Measurements from ENCODE around the gene JAKMIP1. TPM values are rescaled to one million over a fixed set of nuclear protein-coding genes. Genes with fewer than 3 reads are reported as not detected.

Gene JAKMIP1
- polyA plus RNA-seq, 1 donor from 2014 or later, result 15.3 TPM

DNA sequence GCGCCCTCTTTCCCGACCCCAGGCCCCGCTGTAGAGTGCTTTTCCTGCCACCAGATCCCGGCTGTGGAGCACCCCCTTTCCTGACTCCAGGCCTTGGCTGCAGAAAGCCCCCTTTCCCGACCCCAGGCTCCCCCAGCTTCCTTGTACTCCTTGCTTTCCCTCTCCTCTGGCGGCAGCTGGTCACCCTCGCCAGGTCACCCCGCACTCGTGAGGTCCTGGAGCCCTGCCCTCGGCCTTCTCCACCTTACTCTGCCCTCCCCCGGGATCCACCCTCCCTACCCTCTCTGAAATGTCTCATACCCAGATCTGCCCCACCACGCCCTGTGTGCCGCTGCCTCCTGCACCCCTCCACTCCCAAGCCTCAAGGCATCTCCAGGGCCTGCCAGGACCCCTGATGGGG is 157.2 kb downstream of the JAKMIP1 start:
- H4K20me1 ChIP-seq (ENCODE audit: insufficient read depth), result no peaks in the 10 kb centered on the region
- H3K9me2 ChIP-seq (ENCODE audit: insufficient read depth, low read length), result no peaks in the 10 kb centered on the region
- H3K4me3 ChIP-seq (ENCODE audit: low read length), result no peak overlapping the region
- no peaks in the 10 kb centered on the region for H3K27me3 ChIP-seq (ENCODE audit: insufficient read depth, low read depth, low read length)
- no peak overlapping the region for H3K9ac ChIP-seq (ENCODE audit: low read length)
- H3K4me2 ChIP-seq (ENCODE audit: low read length), result no peak overlapping the region
- H3K79me2 ChIP-seq (replicated peaks; ENCODE audit: insufficient read depth, low read length), result no peaks in the 10 kb centered on the region
- no peaks in the 10 kb centered on the region for H3F3A ChIP-seq (ENCODE audit: insufficient read depth, low read length, poor library complexity, severe bottlenecking)
- no peak overlapping the region for H3K27ac ChIP-seq (ENCODE audit: low read length)
- no peak for TF ChIP-seq SMC3 (conservative IDR thresholded peaks at IDR 0.05; ENCODE audit: poor library complexity)
- TF ChIP-seq, protein P1, sequence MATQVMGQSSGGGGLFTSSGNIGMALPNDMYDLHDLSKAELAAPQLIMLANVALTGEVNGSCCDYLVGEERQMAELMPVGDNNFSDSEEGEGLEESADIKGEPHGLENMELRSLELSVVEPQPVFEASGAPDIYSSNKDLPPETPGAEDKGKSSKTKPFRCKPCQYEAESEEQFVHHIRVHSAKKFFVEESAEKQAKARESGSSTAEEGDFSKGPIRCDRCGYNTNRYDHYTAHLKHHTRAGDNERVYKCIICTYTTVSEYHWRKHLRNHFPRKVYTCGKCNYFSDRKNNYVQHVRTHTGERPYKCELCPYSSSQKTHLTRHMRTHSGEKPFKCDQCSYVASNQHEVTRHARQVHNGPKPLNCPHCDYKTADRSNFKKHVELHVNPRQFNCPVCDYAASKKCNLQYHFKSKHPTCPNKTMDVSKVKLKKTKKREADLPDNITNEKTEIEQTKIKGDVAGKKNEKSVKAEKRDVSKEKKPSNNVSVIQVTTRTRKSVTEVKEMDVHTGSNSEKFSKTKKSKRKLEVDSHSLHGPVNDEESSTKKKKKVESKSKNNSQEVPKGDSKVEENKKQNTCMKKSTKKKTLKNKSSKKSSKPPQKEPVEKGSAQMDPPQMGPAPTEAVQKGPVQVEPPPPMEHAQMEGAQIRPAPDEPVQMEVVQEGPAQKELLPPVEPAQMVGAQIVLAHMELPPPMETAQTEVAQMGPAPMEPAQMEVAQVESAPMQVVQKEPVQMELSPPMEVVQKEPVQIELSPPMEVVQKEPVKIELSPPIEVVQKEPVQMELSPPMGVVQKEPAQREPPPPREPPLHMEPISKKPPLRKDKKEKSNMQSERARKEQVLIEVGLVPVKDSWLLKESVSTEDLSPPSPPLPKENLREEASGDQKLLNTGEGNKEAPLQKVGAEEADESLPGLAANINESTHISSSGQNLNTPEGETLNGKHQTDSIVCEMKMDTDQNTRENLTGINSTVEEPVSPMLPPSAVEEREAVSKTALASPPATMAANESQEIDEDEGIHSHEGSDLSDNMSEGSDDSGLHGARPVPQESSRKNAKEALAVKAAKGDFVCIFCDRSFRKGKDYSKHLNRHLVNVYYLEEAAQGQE (IDR thresholded peaks at IDR 0.05; ENCODE audit: borderline replicate concordance), result no peak
- no peak for TF ChIP-seq POLR2AphosphoS5 (IDR thresholded peaks at IDR 0.05)
- no peak for TF ChIP-seq MXI1 (conservative IDR thresholded peaks at IDR 0.05; ENCODE audit: poor library complexity, severe bottlenecking)
- no peak for TF ChIP-seq EZH2 (IDR thresholded peaks at IDR 0.05; ENCODE audit: borderline replicate concordance, insufficient read depth, low read length, poor library complexity, severe bottlenecking)
- TF ChIP-seq EP300 (conservative IDR thresholded peaks at IDR 0.05; ENCODE audit: poor library complexity, severe bottlenecking), result no peak
- TF ChIP-seq TAF1 (IDR thresholded peaks at IDR 0.05; ENCODE audit: low read depth), result no peak
- TF ChIP-seq, protein P2, sequence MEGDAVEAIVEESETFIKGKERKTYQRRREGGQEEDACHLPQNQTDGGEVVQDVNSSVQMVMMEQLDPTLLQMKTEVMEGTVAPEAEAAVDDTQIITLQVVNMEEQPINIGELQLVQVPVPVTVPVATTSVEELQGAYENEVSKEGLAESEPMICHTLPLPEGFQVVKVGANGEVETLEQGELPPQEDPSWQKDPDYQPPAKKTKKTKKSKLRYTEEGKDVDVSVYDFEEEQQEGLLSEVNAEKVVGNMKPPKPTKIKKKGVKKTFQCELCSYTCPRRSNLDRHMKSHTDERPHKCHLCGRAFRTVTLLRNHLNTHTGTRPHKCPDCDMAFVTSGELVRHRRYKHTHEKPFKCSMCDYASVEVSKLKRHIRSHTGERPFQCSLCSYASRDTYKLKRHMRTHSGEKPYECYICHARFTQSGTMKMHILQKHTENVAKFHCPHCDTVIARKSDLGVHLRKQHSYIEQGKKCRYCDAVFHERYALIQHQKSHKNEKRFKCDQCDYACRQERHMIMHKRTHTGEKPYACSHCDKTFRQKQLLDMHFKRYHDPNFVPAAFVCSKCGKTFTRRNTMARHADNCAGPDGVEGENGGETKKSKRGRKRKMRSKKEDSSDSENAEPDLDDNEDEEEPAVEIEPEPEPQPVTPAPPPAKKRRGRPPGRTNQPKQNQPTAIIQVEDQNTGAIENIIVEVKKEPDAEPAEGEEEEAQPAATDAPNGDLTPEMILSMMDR (IDR thresholded peaks at IDR 0.05; ENCODE audit: poor library complexity, severe bottlenecking), result no peak
- no peak for TF ChIP-seq RAD21 (conservative IDR thresholded peaks at IDR 0.05)
- no peak overlapping the region for H2AFZ ChIP-seq (ENCODE audit: low read depth, low read length)
- H3K9me3 ChIP-seq (ENCODE audit: low read length), result no peaks in the 10 kb centered on the region
- H3K36me3 ChIP-seq (ENCODE audit: insufficient read depth, low read length), result no peaks in the 10 kb centered on the region

DNA sequence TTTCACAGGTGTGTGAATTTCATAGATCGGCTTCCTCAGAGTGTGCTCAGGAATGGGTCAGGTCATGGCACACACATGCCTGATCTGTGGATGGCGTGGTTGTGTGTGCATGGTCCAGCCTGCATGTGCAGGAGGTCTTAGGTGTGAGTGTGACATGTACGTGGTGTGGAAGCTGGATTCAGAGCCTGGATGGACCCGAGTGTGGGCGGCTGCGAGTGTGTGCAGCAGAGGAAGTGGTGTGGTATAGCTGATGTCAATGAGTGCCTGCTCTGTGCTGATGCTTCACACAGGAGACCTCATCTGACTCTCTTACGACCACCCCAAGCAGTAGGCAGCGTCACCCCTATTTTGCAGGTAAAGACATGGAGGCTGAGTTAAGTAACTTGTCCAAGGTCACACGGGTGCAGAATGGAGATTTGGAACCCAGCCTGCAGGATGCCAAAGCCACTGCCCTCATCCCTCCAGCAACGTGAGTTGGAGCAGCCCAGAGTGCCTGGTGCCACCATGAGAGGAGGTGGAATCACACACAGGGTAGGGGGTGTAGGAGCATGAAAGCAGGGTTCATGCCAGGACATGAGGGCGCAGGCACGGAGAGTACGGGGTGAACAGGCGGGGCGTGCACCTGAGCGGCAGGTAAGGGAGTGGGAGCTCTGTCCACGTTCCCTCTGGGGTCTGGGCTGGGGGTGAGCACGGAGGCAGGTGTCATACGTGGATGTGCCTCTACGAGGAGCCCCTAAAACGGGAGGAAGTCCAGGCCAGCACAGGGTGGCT is 157.9 kb downstream of the JAKMIP1 start:
- Histone ChIP-seq H3K27me3 (ENCODE audit: insufficient read depth, low read depth, low read length) (no peaks in the 10 kb centered on the region), H3K79me2 (replicated peaks; ENCODE audit: insufficient read depth, low read length) (no peaks in the 10 kb centered on the region), H3K9me2 (ENCODE audit: insufficient read depth, low read length) (no peaks in the 10 kb centered on the region), H3K36me3 (ENCODE audit: insufficient read depth, low read length) (no peaks in the 10 kb centered on the region), H3F3A (ENCODE audit: insufficient read depth, low read length, poor library complexity, severe bottlenecking) (no peaks in the 10 kb centered on the region), H3K4me2 (ENCODE audit: low read length) (no peak overlapping the region), H3K4me3 (ENCODE audit: low read length) (no peak overlapping the region), H2AFZ (ENCODE audit: low read depth, low read length) (no peak overlapping the region), H4K20me1 (ENCODE audit: insufficient read depth) (no peaks in the 10 kb centered on the region), H3K9me3 (ENCODE audit: low read length) (no peaks in the 10 kb centered on the region), H3K9ac (ENCODE audit: low read length) (no peak overlapping the region), H3K27ac (ENCODE audit: low read length) (no peak overlapping the region)
- no peak for TF ChIP-seq RAD21 (conservative IDR thresholded peaks at IDR 0.05)
- TF ChIP-seq, protein P2 (IDR thresholded peaks at IDR 0.05; ENCODE audit: poor library complexity, severe bottlenecking), result no peak
- no peak for TF ChIP-seq EP300 (conservative IDR thresholded peaks at IDR 0.05; ENCODE audit: poor library complexity, severe bottlenecking)
- TF ChIP-seq POLR2AphosphoS5 (IDR thresholded peaks at IDR 0.05), result no peak
- TF ChIP-seq, protein P1 (IDR thresholded peaks at IDR 0.05; ENCODE audit: borderline replicate concordance), result no peak
- no peak for TF ChIP-seq MXI1 (conservative IDR thresholded peaks at IDR 0.05; ENCODE audit: poor library complexity, severe bottlenecking)
- TF ChIP-seq EZH2 (IDR thresholded peaks at IDR 0.05; ENCODE audit: borderline replicate concordance, insufficient read depth, low read length, poor library complexity, severe bottlenecking), result no peak
- no peak for TF ChIP-seq TAF1 (IDR thresholded peaks at IDR 0.05; ENCODE audit: low read depth)
- no peak for TF ChIP-seq SMC3 (conservative IDR thresholded peaks at IDR 0.05; ENCODE audit: poor library complexity)

Data from neural cell (in vitro differentiated cells).